H1 (cell line): Measurements from ENCODE around the gene OR2T27. TPM values are rescaled to one million over a fixed set of nuclear protein-coding genes. Genes with fewer than 3 reads are reported as not detected.
"Not testable (repeated sequence)": the region's sequence is repeated elsewhere in the genome, so short reads cannot be mapped to it uniquely, and the experiment has no call there.

Experiments
- CTCF ChIA-PET: fragments of 300-600 bp; sonication (Branson Sonifier 250); formaldehyde crosslinking; loops from one replicate; lab custom pipeline; 2021; ENCODE audit not compliant: partially characterized antibody; lab: Charles Lee
- POLR2A ChIA-PET: fragments of 300-600 bp; sonication (Branson Sonifier 250); formaldehyde crosslinking; loops from one replicate; lab custom pipeline; 2021; ENCODE audit warnings: inconsistent platforms; ENCODE audit not compliant: partially characterized antibody; lab: Charles Lee
- DNase-seq, 2 experiments: peaks; one replicate each; pipeline versions ENCODE4 v3.0.0 to v3.0.0-alpha.2; 2010 to 2022; ENCODE audit warnings: low spot score in 2 of 2, low read depth in 1 of 2, mixed read lengths in 1 of 2
- FAIRE-seq: peaks from 2 replicates; lab custom pipeline; 2011; peaks lifted over from hg19 to GRCh38; lab: Jason Lieb, UNC
- H2AFZ ChIP-seq: 2 replicates; pipeline ENCODE4 v1.8.1; 2012; ENCODE audit warnings: low read length, inconsistent platforms
- H2AK5ac ChIP-seq: 2 replicates; pipeline ENCODE4 v1.6.1; 2013; ENCODE audit warnings: low read depth, low read length
- H2BK120ac ChIP-seq: replicated peaks from 2 replicates; pipeline ENCODE3; 2013; ENCODE audit warnings: low read depth, low read length, inconsistent platforms
- H2BK12ac ChIP-seq: 2 replicates; pipeline ENCODE4 v1.6.1; 2013; ENCODE audit warnings: low read depth, low read length
- H2BK15ac ChIP-seq: 2 replicates; pipeline ENCODE4 v1.6.1; 2013; ENCODE audit warnings: low read length
- H2BK20ac ChIP-seq: 2 replicates; pipeline ENCODE4 v1.6.1; 2013; ENCODE audit warnings: low read length
- H2BK5ac ChIP-seq: 2 replicates; pipeline ENCODE4 v1.6.1; 2013; ENCODE audit warnings: low read depth, low read length
- H3K14ac ChIP-seq: 2 replicates; pipeline ENCODE4 v1.6.1; 2013; ENCODE audit warnings: inconsistent platforms; ENCODE audit not compliant: insufficient read length
- H3K18ac ChIP-seq: 2 replicates; pipeline ENCODE4 v1.6.1; 2013; ENCODE audit warnings: low read length; ENCODE audit errors: extremely low read depth
- H3K23ac ChIP-seq: 2 replicates; pipeline ENCODE4 v1.6.1; 2013; ENCODE audit warnings: inconsistent platforms; ENCODE audit not compliant: insufficient read length
- H3K23me2 ChIP-seq: 2 replicates; pipeline ENCODE4 v1.6.1; 2013; ENCODE audit warnings: low read depth, low read length
- H3K27ac ChIP-seq: 2 replicates; pipeline ENCODE4 v1.6.1; 2011; ENCODE audit warnings: low read depth, low read length, inconsistent platforms
- H3K27me3 ChIP-seq, 4 experiments: replicated peaks in 1 of 4; 1 replicate in 1 of 4; 2 replicates in 3 of 4; pipeline versions ENCODE4 v1.6.1 to v1.8.1; 2011 to 2013; ENCODE audit warnings: low read length in 3 of 4, mild to moderate bottlenecking in 3 of 4, inconsistent platforms in 2 of 4, mixed read lengths in 2 of 4, moderate library complexity in 1 of 4; ENCODE audit not compliant: control insufficient read depth in 3 of 4, insufficient read depth in 3 of 4; ENCODE audit errors: extremely low read depth in 1 of 4
- H3K36me3 ChIP-seq, 4 experiments: 2 replicates each; pipeline versions ENCODE4 v1.6.1 to v1.8.1; 2011 to 2013; ENCODE audit warnings: mild to moderate bottlenecking in 4 of 4, low read length in 3 of 4, moderate library complexity in 2 of 4, control low read depth in 1 of 4, inconsistent platforms in 1 of 4; ENCODE audit not compliant: insufficient read depth in 4 of 4, control insufficient read depth in 2 of 4
- H3K4ac ChIP-seq: replicated peaks from 2 replicates; pipeline ENCODE3; 2013; ENCODE audit warnings: low read length, low read depth, mixed read lengths, inconsistent platforms; ENCODE audit not compliant: insufficient read length
- H3K4me1 ChIP-seq, 4 experiments: replicated peaks in 1 of 4; 1 replicate in 1 of 4; 2 replicates in 3 of 4; pipeline versions ENCODE4 v1.6.1 to v1.8.1; 2011 to 2013; ENCODE audit warnings: low read length in 3 of 4, inconsistent platforms in 2 of 4, mixed read lengths in 1 of 4; ENCODE audit not compliant: insufficient read depth in 4 of 4, control insufficient read depth in 3 of 4
- H3K4me2 ChIP-seq, 2 experiments: 2 replicates each; pipeline versions ENCODE4 v1.6.1 to v1.8.1; 2011 to 2013; ENCODE audit warnings: low read depth in 2 of 2, low read length in 2 of 2, control low read depth in 1 of 2, inconsistent platforms in 1 of 2, mild to moderate bottlenecking in 1 of 2; ENCODE audit not compliant: insufficient read depth in 1 of 2
- H3K4me3 ChIP-seq, 4 experiments: fragments of 200-600, 300-600 bp in 1 of 4; sonication (generic), shearing (Covaris generic), sonication (Bioruptor Twin) in 1 of 4; 2 replicates each; pipeline versions ENCODE4 v1.5.1 to v1.8.1; 2011 to 2016; ENCODE audit warnings: low read length in 4 of 4, low read depth in 3 of 4, control low read depth in 2 of 4, inconsistent platforms in 2 of 4, mild to moderate bottlenecking in 2 of 4, mixed read lengths in 1 of 4, moderate library complexity in 1 of 4; ENCODE audit not compliant: insufficient read depth in 2 of 4; ENCODE audit errors: extremely low read depth in 1 of 4
- H3K56ac ChIP-seq: replicated peaks from 2 replicates; pipeline ENCODE3; 2013; ENCODE audit warnings: low read depth, mild to moderate bottlenecking, mixed read lengths, low read length, inconsistent platforms; ENCODE audit not compliant: insufficient read length
- H3K79me1 ChIP-seq: 2 replicates; pipeline ENCODE4 v1.6.1; 2013; ENCODE audit warnings: low read depth, low read length, control low read depth
- H3K79me2 ChIP-seq, 2 experiments: 2 replicates each; pipeline versions ENCODE4 v1.6.1 to v1.8.1; 2012 to 2013; ENCODE audit warnings: low read length in 2 of 2, mild to moderate bottlenecking in 2 of 2, inconsistent platforms in 1 of 2; ENCODE audit not compliant: insufficient read depth in 2 of 2, control insufficient read depth in 1 of 2
- H3K9ac ChIP-seq, 4 experiments: replicated peaks in 1 of 4; 1 replicate in 1 of 4; 2 replicates in 3 of 4; pipeline versions ENCODE4 v1.6.1 to v1.8.1; 2011 to 2013; ENCODE audit warnings: low read depth in 3 of 4, low read length in 3 of 4, control low read depth in 2 of 4, mild to moderate bottlenecking in 2 of 4, moderate library complexity in 2 of 4, inconsistent platforms in 1 of 4; ENCODE audit errors: extremely low read depth in 1 of 4
- H3K9me3 ChIP-seq, 2 experiments: 2 replicates each; pipeline versions ENCODE4 v1.6.1 to v1.8.1; 2012 to 2013; ENCODE audit warnings: mild to moderate bottlenecking in 2 of 2, moderate library complexity in 2 of 2, control low read depth in 1 of 2, inconsistent platforms in 1 of 2, low read depth in 1 of 2, low read length in 1 of 2, mixed read lengths in 1 of 2; ENCODE audit not compliant: insufficient read depth in 2 of 2
- H4K20me1 ChIP-seq, 2 experiments: replicated peaks in 1 of 2; 2 replicates each; pipeline versions ENCODE3 to v1.8.1; 2011 to 2013; ENCODE audit warnings: inconsistent platforms in 2 of 2, low read length in 2 of 2, mild to moderate bottlenecking in 1 of 2; ENCODE audit not compliant: insufficient read depth in 2 of 2, control insufficient read depth in 1 of 2
- H4K5ac ChIP-seq: 2 replicates; pipeline ENCODE4 v1.6.1; 2013; ENCODE audit warnings: low read length, low read depth, mixed read lengths, inconsistent platforms; ENCODE audit not compliant: insufficient read length
- H4K8ac ChIP-seq: 2 replicates; pipeline ENCODE4 v1.8.0; 2013; ENCODE audit warnings: mild to moderate bottlenecking, moderate library complexity, low read length, inconsistent platforms; ENCODE audit not compliant: insufficient read depth; ENCODE audit errors: extremely low read depth
- H4K91ac ChIP-seq: replicated peaks from 2 replicates; pipeline ENCODE3; 2013; ENCODE audit warnings: low read length, mixed read lengths, inconsistent platforms; ENCODE audit not compliant: insufficient read length
- WGBS, 2 experiments: shearing (Covaris generic) in 1 of 2; methylation state at CpG; one replicate each; pipeline versions ENCODE4 v1.1.6 to v1.1.7; 2013 to 2015; ENCODE audit warnings: low lambda C conversion rate in 2 of 2, mixed read lengths in 2 of 2, inconsistent platforms in 1 of 2, low coverage in 1 of 2, missing lambda C conversion rate in 1 of 2; ENCODE audit not compliant: insufficient replicate concordance in 2 of 2, insufficient coverage in 1 of 2, insufficient read length in 1 of 2; ENCODE audit errors: extremely low coverage in 1 of 2, missing lambda C conversion rate in 1 of 2; 5-methylcytosine and 5-hydroxymethylcytosine counted together
- polyA plus RNA-seq, 7 experiments: library from polyadenylated mRNA; depleted of rRNA in 3 of 7; stranded (reverse) in 5 of 7; unstranded in 2 of 7; fragments of >200 nt in 5 of 7; fragments of 200-250 nt in 2 of 7; gene quantifications; 1 replicate in 5 of 7; 2 replicates in 1 of 7; 4 replicates in 1 of 7; pipeline versions ENCODE4 v1.2.1 to v1.2.3, GENCODE V29; 2011 to 2013; ENCODE audit warnings: missing spikeins in 2 of 7, mixed read lengths in 2 of 7
- total RNA-seq: library from RNA; stranded (reverse); fragmentation: NEBNext Ultra II Directional; extraction: Animal tissue kit (Norgen Biotek cat#: 25700); gene quantifications from 2 replicates; pipeline ENCODE4 v1.2.1, GENCODE V29; 2021

The OR2T27 gene
- total and polyA plus RNA-seq, 2 of the 8 experiments (the other 6 are each of a cell fraction or from before 2014, with no cell fraction given): not detected

DNA sequence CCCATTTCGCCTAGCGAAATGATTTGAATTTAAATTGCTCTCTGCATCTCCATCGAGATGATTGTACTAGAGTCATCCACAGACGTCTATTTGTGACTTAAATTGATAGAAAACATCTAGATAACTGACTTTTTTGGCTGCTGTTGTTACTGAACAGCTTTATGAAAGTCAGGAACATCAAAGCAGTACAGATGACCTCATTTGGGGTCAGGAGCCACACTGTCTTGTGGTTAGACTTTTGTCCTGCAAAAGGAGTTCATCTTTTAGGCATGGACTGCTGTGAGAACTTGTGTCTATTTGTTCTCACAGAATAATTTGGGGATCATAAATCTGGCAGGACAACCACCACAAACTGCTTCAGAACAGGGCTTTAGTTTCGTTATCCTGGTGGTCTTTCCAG is 15.7 kb downstream of the OR2T27 start:
- H4K8ac ChIP-seq, H3K27ac ChIP-seq, H3K79me2 ChIP-seq, H3K23me2 ChIP-seq, DNase-seq, H2BK120ac ChIP-seq, H3K14ac ChIP-seq, H3K27me3 ChIP-seq, H2BK12ac ChIP-seq, POLR2A ChIA-PET, H4K20me1 ChIP-seq, H3K9ac ChIP-seq, H2BK20ac ChIP-seq, H2AFZ ChIP-seq, CTCF ChIA-PET, H3K36me3 ChIP-seq, H3K4me1 ChIP-seq, H3K56ac ChIP-seq, H2AK5ac ChIP-seq, H2BK5ac ChIP-seq, H4K5ac ChIP-seq, H3K18ac ChIP-seq, H3K4me2 ChIP-seq, FAIRE-seq, H4K91ac ChIP-seq, H3K23ac ChIP-seq, H3K9me3 ChIP-seq, H2BK15ac ChIP-seq, H3K79me1 ChIP-seq, H3K4ac ChIP-seq, H3K4me3 ChIP-seq: not testable (repeated sequence)
- WGBS, 2 experiments: no CpG with 5 or more reads among the region's 5 CpGs

DNA sequence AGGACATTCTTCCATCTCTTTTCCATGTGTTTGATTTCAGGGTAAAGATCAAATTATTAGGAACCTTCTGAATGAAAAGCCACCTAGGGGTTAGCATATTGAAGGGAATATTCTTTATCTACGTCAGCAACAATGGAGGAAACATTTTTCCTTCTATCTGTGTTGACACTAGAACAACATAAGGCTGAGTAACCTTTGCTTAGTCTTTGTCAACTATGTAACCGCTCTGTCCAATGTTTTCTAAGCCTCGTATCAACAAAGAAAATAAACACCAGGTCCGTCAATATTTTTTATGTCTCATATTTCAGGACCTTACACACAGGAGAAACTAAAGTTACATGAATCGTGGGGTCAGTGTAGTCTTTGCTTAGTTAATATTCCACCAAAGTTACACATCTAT is 18.7 kb downstream of the OR2T27 start:
- H2BK120ac ChIP-seq, H4K5ac ChIP-seq, H2AK5ac ChIP-seq, H3K4me3 ChIP-seq, H2BK5ac ChIP-seq, CTCF ChIA-PET, H3K79me2 ChIP-seq, H3K4me2 ChIP-seq, H4K8ac ChIP-seq, H2BK12ac ChIP-seq, H2AFZ ChIP-seq, H3K23ac ChIP-seq, FAIRE-seq, H4K20me1 ChIP-seq, H3K14ac ChIP-seq, H3K4me1 ChIP-seq, H3K79me1 ChIP-seq, H3K9ac ChIP-seq, POLR2A ChIA-PET, DNase-seq, H2BK15ac ChIP-seq, H4K91ac ChIP-seq, H3K9me3 ChIP-seq, H3K56ac ChIP-seq, H3K27me3 ChIP-seq, H3K27ac ChIP-seq, H3K18ac ChIP-seq, H3K36me3 ChIP-seq, H3K4ac ChIP-seq, H3K23me2 ChIP-seq, H2BK20ac ChIP-seq: not testable (repeated sequence)
- 60% methylated on average over 1 of the region's 5 CpGs; no CpG with 5 or more reads in 1 of the 2 experiments for WGBS, 2 experiments
